Mesothelial cell of epicardium (in vitro differentiated cells): Measurements from ENCODE around the gene DPM1. TPM values are rescaled to one million over a fixed set of nuclear protein-coding genes. Genes with fewer than 3 reads are reported as not detected.

Source experiments
- DNase-seq, 2 experiments: peaks; one replicate each; pipeline ENCODE4 v3.0.0; 2021; ENCODE audit warnings: low spot score in 2 of 2; ENCODE audit not compliant: unreplicated experiment in 2 of 2
- H3K27ac Mint-ChIP-seq: 2 replicates; pipeline ENCODE4 v1.8.0; 2021; ENCODE audit warnings: mixed read lengths
- H3K27me3 Mint-ChIP-seq: 2 replicates; pipeline ENCODE4 v1.8.0; 2021; ENCODE audit warnings: low read depth, mixed read lengths
- H3K36me3 Mint-ChIP-seq: 2 replicates; pipeline ENCODE4 v1.8.0; 2021; ENCODE audit warnings: mixed read lengths
- H3K4me1 Mint-ChIP-seq: 2 replicates; pipeline ENCODE4 v1.8.0; 2021; ENCODE audit warnings: mixed read lengths
- H3K4me3 Mint-ChIP-seq: 2 replicates; pipeline ENCODE4 v1.8.0; 2021; ENCODE audit warnings: mild to moderate bottlenecking, moderate library complexity, mixed read lengths
- H3K9me3 Mint-ChIP-seq: 2 replicates; pipeline ENCODE4 v1.8.0; 2021; ENCODE audit warnings: mixed read lengths
- CTCF ChIP-seq: fragments of 200-600 bp; sonication (generic); IDR thresholded peaks from one replicate; pipeline ENCODE4 v1.5.0; 2021; ENCODE audit warnings: antibody characterized with exemption; ENCODE audit not compliant: unreplicated experiment
- total RNA-seq: library from RNA; stranded (reverse); gene quantifications from 3 replicates; pipeline ENCODE4 v1.2.1, GENCODE V29; 2021

The DPM1 gene
- total RNA-seq, 1 donor from 2014 or later: 34.5 TPM

DNA sequence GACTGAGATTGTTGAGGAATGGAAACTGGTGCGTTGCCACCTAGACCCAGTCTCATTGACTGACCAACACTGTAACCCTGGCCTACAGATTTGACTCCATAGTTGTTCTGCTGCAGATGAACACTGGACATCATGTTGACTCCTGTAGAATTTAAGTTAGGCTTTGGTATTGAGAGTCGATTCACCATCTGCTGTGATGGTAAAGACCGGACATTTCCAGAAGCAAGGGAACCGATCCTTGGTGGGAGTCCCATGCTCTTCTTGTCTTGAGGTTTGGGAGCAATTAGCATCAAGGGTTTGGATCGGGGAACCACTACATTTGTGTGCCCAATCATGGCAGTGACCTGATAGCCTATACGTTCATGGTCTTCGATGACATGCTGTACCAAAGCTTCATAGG is 64.7 kb downstream of the DPM1 start:
- H3K27ac Mint-ChIP-seq: no peak overlapping the region
- no peaks in the 10 kb centered on the region for H3K9me3 Mint-ChIP-seq
- DNase-seq: no peak
- H3K4me1 Mint-ChIP-seq: no peaks in the 10 kb centered on the region
- no peak for TF ChIP-seq CTCF
- H3K36me3 Mint-ChIP-seq: peaks cover 61% of the 10 kb centered on the region
- H3K27me3 Mint-ChIP-seq: no peaks in the 10 kb centered on the region
- no peak overlapping the region for H3K4me3 Mint-ChIP-seq

GRCh38 chr20:50892394-50892793 is 65.9 kb downstream of the DPM1 start:
- Mint-ChIP-seq H3K27ac (no peak overlapping the region), H3K36me3 (peaks cover 64% of the 10 kb centered on the region), H3K9me3 (no peaks in the 10 kb centered on the region), H3K4me3 (no peak overlapping the region), H3K4me1 (peaks cover under 1% of the 10 kb centered on the region), H3K27me3 (no peaks in the 10 kb centered on the region)
- DNase-seq: no peak
- no peak for TF ChIP-seq CTCF

DNA sequence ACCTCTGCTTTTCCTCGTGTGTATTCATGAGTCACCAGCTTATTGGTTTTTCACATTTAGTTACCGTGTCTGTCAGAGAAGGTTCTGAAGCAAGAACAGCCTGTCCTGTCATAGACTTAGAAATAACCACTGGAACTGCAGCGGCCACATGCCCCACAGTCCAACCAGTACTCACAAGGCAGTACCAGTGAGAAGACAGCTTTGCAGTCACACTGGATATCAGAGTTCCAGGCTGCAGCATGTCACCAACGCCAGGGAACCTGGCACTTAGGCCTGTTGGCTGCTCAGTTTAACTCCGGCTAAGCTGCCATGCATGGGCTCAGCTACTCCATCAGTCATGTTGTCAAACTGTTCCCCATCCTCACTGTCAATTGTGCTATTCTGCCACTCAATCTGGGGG is 67.2 kb downstream of the DPM1 start:
- Mint-ChIP-seq H3K4me1 (peaks cover 2% of the 10 kb centered on the region), H3K36me3 (peaks cover 61% of the 10 kb centered on the region), H3K27ac (no peak overlapping the region), H3K27me3 (no peaks in the 10 kb centered on the region), H3K9me3 (no peaks in the 10 kb centered on the region), H3K4me3 (no peak overlapping the region)
- no peak for TF ChIP-seq CTCF
- DNase-seq: no peak

- peaks cover 50% of the 10 kb centered on the region for H3K36me3 Mint-ChIP-seq
- no peaks in the 10 kb centered on the region for H3K27me3 Mint-ChIP-seq
- H3K4me1 Mint-ChIP-seq: peaks cover 2% of the 10 kb centered on the region
- H3K4me3 Mint-ChIP-seq: no peak overlapping the region
- H3K9me3 Mint-ChIP-seq: peaks cover 6% of the 10 kb centered on the region
- TF ChIP-seq CTCF: no peak
- H3K27ac Mint-ChIP-seq: peak overlapping the region; percentile 30
- no peak for DNase-seq
These were observed 70.8 kb downstream of the DPM1 start for GRCh38 chr20:50887576-50887975.

DNA sequence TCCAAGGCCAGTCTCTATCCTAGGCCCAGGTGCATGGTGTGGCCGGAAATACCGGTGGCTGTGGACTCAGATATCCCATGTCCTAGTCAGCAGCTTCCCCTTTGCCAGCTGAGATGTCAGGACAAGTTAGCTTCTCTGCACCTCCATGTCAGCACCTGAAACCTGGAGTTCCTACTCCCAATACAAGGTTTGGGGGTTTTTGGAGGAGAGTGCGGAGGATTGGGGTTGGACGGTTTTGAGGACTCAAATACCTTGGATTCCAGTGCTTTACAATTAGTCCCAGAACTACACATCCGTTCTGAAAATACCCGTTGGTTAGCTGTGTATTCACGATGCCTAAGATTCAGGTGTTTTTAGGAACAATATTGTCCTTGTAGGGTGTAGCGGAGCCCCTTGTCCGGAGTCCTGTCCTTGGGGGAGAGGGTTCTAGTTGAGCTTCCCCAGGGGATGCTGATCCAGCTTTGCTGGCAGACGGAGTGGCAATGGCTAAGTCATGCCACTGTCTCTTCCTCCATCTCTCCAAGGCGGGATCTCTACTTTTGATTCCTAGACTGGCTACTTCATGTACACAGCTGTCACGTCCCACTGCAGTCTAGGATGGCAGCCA is 72.0 kb downstream of the DPM1 start:
- no peak for TF ChIP-seq CTCF
- H3K4me1 Mint-ChIP-seq: peaks cover 2% of the 10 kb centered on the region
- H3K36me3 Mint-ChIP-seq: peaks cover 43% of the 10 kb centered on the region
- no peak overlapping the region for H3K4me3 Mint-ChIP-seq
- H3K27me3 Mint-ChIP-seq: no peaks in the 10 kb centered on the region
- peak overlapping the region; percentile 12 for H3K27ac Mint-ChIP-seq
- no peak for DNase-seq
- peaks cover 10% of the 10 kb centered on the region for H3K9me3 Mint-ChIP-seq

- peaks cover 40% of the 10 kb centered on the region for H3K36me3 Mint-ChIP-seq
- no peak for TF ChIP-seq CTCF
- H3K4me1 Mint-ChIP-seq: peaks cover 2% of the 10 kb centered on the region
- peaks cover 10% of the 10 kb centered on the region for H3K9me3 Mint-ChIP-seq
- peak overlapping the region; percentile 12 for H3K27ac Mint-ChIP-seq
- H3K27me3 Mint-ChIP-seq: no peaks in the 10 kb centered on the region
- H3K4me3 Mint-ChIP-seq: no peak overlapping the region
- peak in 1 of 2 experiments; percentile 22 for DNase-seq
These were observed 72.6 kb downstream of the DPM1 start for GRCh38 chr20:50885781-50886180.
